ENCODE results near the gene COX19.

The COX19 gene

GRCh38 chr7:919114-919442 is 56.3 kb downstream of the COX19 start:
- no peak for TF ChIP-seq CTCF (IDR thresholded peaks at IDR 0.05; ENCODE audit: control insufficient read depth, extremely low read depth, insufficient read depth)
- no peak for DNase-seq (ENCODE audit: low read depth)

DNA sequence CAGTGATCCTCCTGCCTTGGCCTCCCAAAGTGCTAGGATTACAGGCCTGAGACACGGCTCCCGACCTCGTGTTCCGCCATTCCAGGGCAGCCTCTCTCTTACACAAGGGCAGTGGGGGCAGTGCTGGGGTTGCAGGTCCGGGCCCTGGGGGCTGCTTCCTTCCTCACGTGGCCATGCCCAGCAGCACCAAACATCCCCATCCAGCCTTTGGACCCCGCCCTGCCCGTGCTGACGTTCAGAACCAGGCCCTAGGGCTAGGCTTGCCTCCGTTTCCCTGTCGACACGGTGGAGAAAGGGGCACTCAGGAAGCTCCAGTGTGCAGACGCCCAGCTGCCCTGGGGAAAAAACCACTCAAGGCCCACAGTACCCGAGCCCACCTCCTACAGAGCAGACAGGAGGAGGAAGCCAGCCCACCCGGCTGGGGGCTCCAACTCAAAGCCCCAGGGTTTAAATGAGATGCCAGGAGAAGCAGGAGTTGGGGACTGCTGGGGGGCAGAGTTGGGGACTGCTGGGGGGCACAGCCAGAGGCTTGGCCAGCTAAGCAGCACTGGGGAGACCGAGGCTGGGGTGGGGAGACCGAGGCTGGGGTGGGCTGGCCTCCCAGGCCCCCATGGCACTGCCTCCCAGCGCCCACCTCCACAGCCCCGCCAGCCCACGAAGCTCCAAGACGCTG is 56.8 kb downstream of the COX19 start:
- no peak for TF ChIP-seq CTCF (IDR thresholded peaks at IDR 0.05; ENCODE audit: control insufficient read depth, extremely low read depth, insufficient read depth)
- no peak overlapping the region for H3K4me3 ChIP-seq (ENCODE audit: low read depth, low read length)
- no peak for DNase-seq (ENCODE audit: low read depth)

More at GRCh38 chr7:919114-919442, 56.3 kb downstream of the COX19 start:
- no peak overlapping the region for H3K4me3 ChIP-seq (ENCODE audit: low read depth, low read length)

GRCh38 chr7:918118-918425 is 57.3 kb downstream of the COX19 start:
- DNase-seq (ENCODE audit: low read depth): no peak
- H3K4me3 ChIP-seq (ENCODE audit: low read depth, low read length): no peak overlapping the region
- TF ChIP-seq CTCF (IDR thresholded peaks at IDR 0.05; ENCODE audit: control insufficient read depth, extremely low read depth, insufficient read depth): no peak

DNA sequence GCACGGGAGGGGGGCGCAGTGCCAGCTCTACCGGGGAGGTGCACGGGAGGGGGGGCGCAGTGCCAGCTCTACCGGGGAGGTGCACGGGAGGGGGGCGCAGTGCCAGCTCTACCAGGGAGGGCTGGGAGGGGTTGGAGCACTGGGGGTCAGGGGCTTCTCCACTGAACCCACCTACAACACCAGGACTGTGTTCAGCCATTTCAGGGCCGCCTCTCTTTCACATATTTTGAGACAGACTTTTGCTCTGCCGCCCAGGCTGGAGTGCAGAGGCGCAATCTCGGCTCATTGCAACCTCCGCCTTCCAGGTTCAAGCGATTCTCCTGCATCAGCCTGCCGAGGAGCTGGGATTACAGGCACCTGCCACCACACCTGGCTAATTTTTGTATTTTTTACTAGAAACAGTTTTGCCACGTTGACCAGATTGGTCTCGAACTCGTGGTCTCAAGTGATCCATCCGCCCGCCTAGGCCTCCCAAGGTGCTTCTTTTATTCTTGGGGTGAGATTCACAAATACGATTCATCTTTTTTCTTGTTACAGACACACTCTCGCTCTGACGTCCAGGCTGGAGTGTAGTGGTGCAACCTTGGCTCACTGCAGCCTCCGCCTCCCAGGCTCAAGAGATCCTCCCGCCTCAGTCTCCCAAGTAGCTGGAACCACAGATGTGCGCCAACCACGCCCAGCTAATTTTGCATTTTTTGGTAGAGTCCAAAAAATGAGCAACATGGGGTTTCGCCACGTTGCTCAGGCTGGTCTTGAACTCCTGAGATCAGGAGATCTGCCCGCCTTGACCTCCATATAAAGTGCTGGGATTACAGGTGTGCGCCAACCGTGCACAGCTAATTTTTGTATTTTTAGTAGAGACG is 57.9 kb downstream of the COX19 start:
- no peak for TF ChIP-seq CTCF (IDR thresholded peaks at IDR 0.05; ENCODE audit: control insufficient read depth, extremely low read depth, insufficient read depth)
- DNase-seq (ENCODE audit: low read depth): no peak

GRCh38 chr7:916291-916941 is 58.9 kb downstream of the COX19 start:
- H3K4me3 ChIP-seq (ENCODE audit: low read depth, low read length): no peak overlapping the region
- no peak for DNase-seq (ENCODE audit: low read depth)
- TF ChIP-seq CTCF (IDR thresholded peaks at IDR 0.05; ENCODE audit: control insufficient read depth, extremely low read depth, insufficient read depth): no peak

More for the DNA sequence above, 57.9 kb downstream of the COX19 start:
- no peak overlapping the region for H3K4me3 ChIP-seq (ENCODE audit: low read depth, low read length)
